Liver (tissue), 9 donors: ENCODE measurements around the gene CCDC106. TPM values are rescaled to one million over a fixed set of nuclear protein-coding genes. Genes with fewer than 3 reads are reported as not detected.

Experiments
- DNase-seq: peaks from one replicate; pipeline ENCODE4 v3.0.0-alpha.2; 2017; ENCODE audit warnings: low spot score
- H3K27ac ChIP-seq, 2 donors: one replicate each; pipeline ENCODE4 v1.7.0; 2013; ENCODE audit warnings: inconsistent platforms in 2 of 2, low read length in 2 of 2, control low read depth in 1 of 2, low read depth in 1 of 2, mild to moderate bottlenecking in 1 of 2
- H3K27me3 ChIP-seq, 4 donors: one replicate each; pipeline versions ENCODE4 v1.6.1 to v1.7.0; 2013; ENCODE audit warnings: low read length in 3 of 4, inconsistent platforms in 1 of 4, mild to moderate bottlenecking in 1 of 4, moderate library complexity in 1 of 4; ENCODE audit not compliant: control insufficient read depth in 4 of 4, insufficient read depth in 4 of 4
- H3K36me3 ChIP-seq, 4 donors: one replicate each; pipeline versions ENCODE4 v1.6.1 to v1.7.0; 2013; ENCODE audit warnings: low read length in 3 of 4, mild to moderate bottlenecking in 3 of 4, low read depth in 1 of 4, moderate library complexity in 1 of 4; ENCODE audit not compliant: control insufficient read depth in 4 of 4, insufficient read depth in 3 of 4
- H3K4me1 ChIP-seq, 4 donors: one replicate each; pipeline versions ENCODE4 v1.6.1 to v1.7.0; 2013; ENCODE audit warnings: low read length in 3 of 4, mild to moderate bottlenecking in 3 of 4, moderate library complexity in 1 of 4; ENCODE audit not compliant: control insufficient read depth in 4 of 4, insufficient read depth in 4 of 4
- H3K4me3 ChIP-seq, 3 donors: one replicate each; pipeline versions ENCODE4 v1.6.1 to v1.7.0; 2013; ENCODE audit warnings: low read length in 3 of 3, control low read depth in 1 of 3, low read depth in 1 of 3, mild to moderate bottlenecking in 1 of 3
- H3K9ac ChIP-seq, 2 donors: one replicate each; pipeline ENCODE4 v1.7.0; 2013; ENCODE audit warnings: low read length in 2 of 2, mild to moderate bottlenecking in 2 of 2, moderate library complexity in 2 of 2, control low read depth in 1 of 2, low read depth in 1 of 2
- H3K9me3 ChIP-seq, 4 donors: one replicate each; pipeline versions ENCODE4 v1.6.1 to v1.7.0; 2013; ENCODE audit warnings: low read length in 3 of 4; ENCODE audit not compliant: control insufficient read depth in 4 of 4
- ATF3 ChIP-seq: IDR thresholded peaks from 2 replicates; pipeline ENCODE4 v1.6.1; 2016; ENCODE audit warnings: antibody characterized with exemption
- CTCF ChIP-seq: fragments of 150-350 bp; IDR thresholded peaks from 2 replicates; pipeline ENCODE4 v1.5.1; 2017; ENCODE audit warnings: improper control_type of control experiment, low read depth, low read length; ENCODE audit not compliant: missing input control
- EGR1 ChIP-seq, 2 donors: IDR thresholded peaks; 2 replicates each; pipeline ENCODE4 v1.6.1; 2016 to 2018; ENCODE audit warnings: antibody characterized with exemption in 2 of 2, low read depth in 2 of 2
- FOXA1 ChIP-seq: IDR thresholded peaks from 2 replicates; pipeline ENCODE4 v1.6.1; 2016; ENCODE audit warnings: antibody characterized with exemption
- FOXA2 ChIP-seq: IDR thresholded peaks from 2 replicates; pipeline ENCODE4 v1.6.1; 2016; ENCODE audit warnings: antibody characterized with exemption
- GABPA ChIP-seq, 2 donors: IDR thresholded peaks in 1 of 2; conservative IDR thresholded peaks in 1 of 2; 2 replicates each; pipeline ENCODE4 v1.6.1; 2016; ENCODE audit warnings: antibody characterized with exemption in 2 of 2, mild to moderate bottlenecking in 1 of 2, moderate library complexity in 1 of 2
- HNF4A ChIP-seq, 2 donors: conservative IDR thresholded peaks; 2 replicates each; pipeline ENCODE4 v1.6.1; 2016; ENCODE audit warnings: antibody characterized with exemption in 2 of 2, mild to moderate bottlenecking in 2 of 2
- HNF4G ChIP-seq: IDR thresholded peaks from 2 replicates; pipeline ENCODE4 v1.6.1; 2016; ENCODE audit warnings: antibody characterized with exemption
- JUND ChIP-seq, 2 donors: IDR thresholded peaks; 2 replicates each; pipeline ENCODE4 v1.6.1; 2016; ENCODE audit warnings: antibody characterized with exemption in 2 of 2
- MAX ChIP-seq: IDR thresholded peaks from 2 replicates; pipeline ENCODE4 v1.6.1; 2016; ENCODE audit warnings: antibody characterized with exemption
- NR2F2 ChIP-seq: IDR thresholded peaks from 2 replicates; pipeline ENCODE4 v1.6.1; 2016; ENCODE audit warnings: antibody characterized with exemption
- RAD21 ChIP-seq, 2 donors: IDR thresholded peaks; 2 replicates each; pipeline ENCODE4 v1.6.1; 2016; ENCODE audit warnings: antibody characterized with exemption in 2 of 2, mild to moderate bottlenecking in 2 of 2
- REST ChIP-seq: IDR thresholded peaks from 2 replicates; pipeline ENCODE4 v1.6.1; 2016; ENCODE audit warnings: antibody characterized with exemption, mild to moderate bottlenecking
- RXRA ChIP-seq, 2 donors: IDR thresholded peaks; 2 replicates each; pipeline ENCODE4 v1.6.1; 2017 to 2018; ENCODE audit warnings: antibody characterized with exemption in 2 of 2, mild to moderate bottlenecking in 1 of 2
- SP1 ChIP-seq: IDR thresholded peaks from 2 replicates; pipeline ENCODE4 v1.6.1; 2018; ENCODE audit warnings: antibody characterized with exemption, mild to moderate bottlenecking
- TAF1 ChIP-seq: conservative IDR thresholded peaks from 2 replicates; pipeline ENCODE4 v1.6.1; 2016; ENCODE audit warnings: antibody characterized with exemption, mild to moderate bottlenecking
- YY1 ChIP-seq: IDR thresholded peaks from 2 replicates; pipeline ENCODE4 v1.6.1; 2016; ENCODE audit warnings: antibody characterized with exemption, mild to moderate bottlenecking
- ZBTB33 ChIP-seq: IDR thresholded peaks from 2 replicates; pipeline ENCODE4 v1.6.1; 2016; ENCODE audit warnings: antibody characterized with exemption
- WGBS: extraction: QIAGEN DNeasy Blood & Tissue Kit; methylation state at CpG from one replicate; pipeline ENCODE4 v1.1.7; 2013; 5-methylcytosine and 5-hydroxymethylcytosine counted together
- polyA plus RNA-seq, 2 donors: library from polyadenylated mRNA; stranded (reverse) in 1 of 2; unstranded in 1 of 2; fragments of 200-250 nt in 1 of 2; fragments of >200 nt in 1 of 2; fragmentation: Nextera tagmentation in 1 of 2; extraction: Ambion mirVana in 1 of 2; gene quantifications; one replicate each; pipeline versions ENCODE4 v1.2.1 to v1.2.3, GENCODE V29; 2013 to 2015
- total RNA-seq, 2 donors: library from RNA; depleted of rRNA; stranded (reverse); fragments of >200 nt; gene quantifications; one replicate each; pipeline ENCODE4 v1.2.3, GENCODE V29; 2014
- donor health status: healthy.
- donor health status: healthy.
- donor health status: healthy.
- donor health status: healthy.
- donor health status: healthy.

The CCDC106 gene
- total and polyA plus RNA-seq, 4 donors: 3.6 to 13.5 (median 5.9) TPM

- WGBS: 93% methylated on average over 43 of the region's 43 CpGs
- H3K4me1 ChIP-seq: peaks cover 0 to 24% (median 11%) of the 10 kb centered on the region in 4 donors
- peaks cover 18 to 59% (median 44%) of the 10 kb centered on the region in 4 donors for H3K36me3 ChIP-seq
- H3K27ac ChIP-seq: no peak overlapping the region
- no peaks in the 10 kb centered on the region for H3K27me3 ChIP-seq
- H3K9ac ChIP-seq: no peak overlapping the region
- DNase-seq: no peak
- TF ChIP-seq FOXA1 (no peak), CTCF (no peak), HNF4A (conservative IDR thresholded peaks at IDR 0.05) (no peak), NR2F2 (no peak), FOXA2 (no peak), HNF4G (no peak), RXRA (IDR thresholded peaks at IDR 0.05) (no peak), EGR1 (IDR thresholded peaks at IDR 0.05; ENCODE audit: low read depth in 2 of 2) (no peak)
- H3K9me3 ChIP-seq: no peaks in the 10 kb centered on the region
- no peak overlapping the region for H3K4me3 ChIP-seq
These were observed 21.6 kb downstream of the CCDC106 start for GRCh38 chr19:55669418-55670279.

GRCh38 chr19:55670280-55671053, 22.5 kb downstream of the CCDC106 start:
- DNase-seq: peak; percentile 60
- Histone ChIP-seq H3K4me1 (peaks cover 0 to 24% (median 12%) of the 10 kb centered on the region in 4 donors), H3K9me3 (no peaks in the 10 kb centered on the region), H3K9ac (no peak overlapping the region), H3K27me3 (no peaks in the 10 kb centered on the region), H3K4me3 (no peak overlapping the region), H3K36me3 (peaks cover 18 to 55% (median 43%) of the 10 kb centered on the region in 4 donors), H3K27ac (no peak overlapping the region)
- TF ChIP-seq ZBTB33 (no peak), JUND (IDR thresholded peaks at IDR 0.05) (no peak), HNF4G (no peak), MAX (no peak), YY1 (no peak), ATF3 (no peak), HNF4A (conservative IDR thresholded peaks at IDR 0.05) (no peak), RXRA (IDR thresholded peaks at IDR 0.05) (no peak), RAD21 (IDR thresholded peaks at IDR 0.05) (no peak), GABPA (IDR thresholded peaks at IDR 0.05 in 1 of 2, conservative IDR thresholded peaks at IDR 0.05 in 1 of 2) (no peak), CTCF (no peak), SP1 (no peak), NR2F2 (no peak), FOXA1 (no peak), EGR1 (IDR thresholded peaks at IDR 0.05; ENCODE audit: low read depth in 2 of 2) (no peak), FOXA2 (no peak), TAF1 (no peak), REST (no peak)
- WGBS: 81% methylated on average over 23 of the region's 23 CpGs
